Bronchial epithelial cell (primary cell): ENCODE data around the gene DIP2A. TPM values are rescaled to one million over a fixed set of nuclear protein-coding genes. Genes with fewer than 3 reads are reported as not detected.

Experiments used
- DNase-seq: peaks from one replicate; pipeline ENCODE4 v3.0.0-alpha.2; 2010; ENCODE audit warnings: low read depth
- FAIRE-seq: peaks from 2 replicates; lab custom pipeline; 2011; peaks lifted over from hg19 to GRCh38; lab: Jason Lieb, UNC
- H3K27me3 ChIP-seq: 2 replicates; pipeline ENCODE4 v1.5.1; 2011; ENCODE audit warnings: low read length; ENCODE audit not compliant: control insufficient read depth, insufficient read depth
- H3K36me3 ChIP-seq: 2 replicates; pipeline ENCODE4 v1.5.1; 2011; ENCODE audit warnings: low read length; ENCODE audit not compliant: control insufficient read depth, insufficient read depth
- H3K4me3 ChIP-seq: 2 replicates; pipeline ENCODE4 v1.5.1; 2011; ENCODE audit warnings: mild to moderate bottlenecking, low read depth, low read length, control low read depth
- CTCF ChIP-seq: IDR thresholded peaks from 2 replicates; pipeline ENCODE4 v1.5.1; 2011; ENCODE audit warnings: mild to moderate bottlenecking, moderate library complexity, low read length, control low read depth, inconsistent platforms; ENCODE audit not compliant: insufficient read depth, severe bottlenecking
- total RNA-seq: library from RNA; depleted of rRNA; stranded (reverse); fragments of >200 nt; gene quantifications from 2 replicates; pipeline ENCODE4 v1.2.1, GENCODE V29; 2014

The DIP2A gene
- total RNA-seq, 1 donor from 2014 or later, result 28.2 TPM

GRCh38 chr21:46537026-46537425 is 78.3 kb downstream of the DIP2A start:
- Histone ChIP-seq H3K36me3 (peaks cover 25% of the 10 kb centered on the region), H3K27me3 (no peaks in the 10 kb centered on the region), H3K4me3 (no peak overlapping the region)
- FAIRE-seq, result peak; percentile 77
- no peak for TF ChIP-seq CTCF
- DNase-seq, result no peak

GRCh38 chr21:46538262-46538661 is 79.6 kb downstream of the DIP2A start:
- DNase-seq (no peak), FAIRE-seq (peak; percentile 85)
- H3K36me3 ChIP-seq, result peaks cover 24% of the 10 kb centered on the region
- no peak for TF ChIP-seq CTCF
- H3K4me3 ChIP-seq, result no peak overlapping the region
- H3K27me3 ChIP-seq, result no peaks in the 10 kb centered on the region

- DNase-seq, result no peak
- H3K27me3 ChIP-seq, result no peaks in the 10 kb centered on the region
- peak; percentile 43 for FAIRE-seq
- H3K36me3 ChIP-seq, result peaks cover 23% of the 10 kb centered on the region
- no peak overlapping the region for H3K4me3 ChIP-seq
- no peak for TF ChIP-seq CTCF
Observed at GRCh38 chr21:46538851-46539666, 80.4 kb downstream of the DIP2A start.

- no peak for FAIRE-seq
- Histone ChIP-seq H3K4me3 (no peak overlapping the region), H3K27me3 (no peaks in the 10 kb centered on the region), H3K36me3 (peaks cover 20% of the 10 kb centered on the region)
- TF ChIP-seq CTCF, result no peak
- no peak for DNase-seq
Observed at GRCh38 chr21:46540087-46540710, 81.5 kb downstream of the DIP2A start.

GRCh38 chr21:46542588-46543124 is 84.0 kb downstream of the DIP2A start:
- FAIRE-seq, result no peak
- DNase-seq, result no peak
- Histone ChIP-seq H3K27me3 (no peaks in the 10 kb centered on the region), H3K4me3 (no peak overlapping the region), H3K36me3 (peaks cover 20% of the 10 kb centered on the region)
- TF ChIP-seq CTCF, result no peak
